ENCODE results near the gene CERK. TPM values are rescaled to one million over a fixed set of nuclear protein-coding genes. Genes with fewer than 3 reads are reported as not detected.

CERK gene
- total and polyA plus RNA-seq, 9 of the 15 experiments (the other 6 are each of a cell fraction or from before 2014, with no cell fraction given): 1.1 to 14.9 (median 8.7) TPM

- TF ChIP-seq MXD1 (CRISPR knock-in tag; IDR thresholded peaks at IDR 0.05; ENCODE audit: borderline replicate concordance, poor library complexity, severe bottlenecking): no peak
- TF ChIP-seq CSDE1 (IDR thresholded peaks at IDR 0.05): no peak
- TF ChIP-seq CHAMP1 (IDR thresholded peaks at IDR 0.05): no peak
- peak; percentile 90 for TF ChIP-seq ATF3 (IDR thresholded peaks at IDR 0.05)
- no peak for TF ChIP-seq ATF3 (CRISPR knock-in tag; conservative IDR thresholded peaks at IDR 0.05)
- no peak for TF ChIP-seq PBX2 (CRISPR knock-in tag; IDR thresholded peaks at IDR 0.05; ENCODE audit: low read depth)
- no peak for TF ChIP-seq PBX2 (tag; conservative IDR thresholded peaks at IDR 0.05; ENCODE audit: low read depth)
- no peak for TF ChIP-seq ZBTB8A (IDR thresholded peaks at IDR 0.05; ENCODE audit: partially characterized antibody)
- TF ChIP-seq CREB3 (tag; conservative IDR thresholded peaks at IDR 0.05; ENCODE audit: low read depth): no peak
- no peak for TF ChIP-seq MAZ (CRISPR knock-in tag; conservative IDR thresholded peaks at IDR 0.05 in 1 of 2, IDR thresholded peaks at IDR 0.05 in 1 of 2)
- no peak for TF ChIP-seq U2AF2 (optimal IDR thresholded peaks at IDR 0.05; ENCODE audit: low read depth, low read length)
- TF ChIP-seq PKNOX1 (IDR thresholded peaks at IDR 0.05): 0 out of 2 replicates have a peak, but pooled peaks have one; percentile 13
These were observed 76.7 kb downstream of the CERK start (continued) for GRCh38 chr22:46661221-46661851.
